GM12878 (cell line): Measurements from ENCODE around the gene PCBD2. TPM values are rescaled to one million over a fixed set of nuclear protein-coding genes. Genes with fewer than 3 reads are reported as not detected.

Experiments used
- ATAC-seq: fragments of 200-7000 bp; cut with Tn5 transposase; 3 replicates; pipeline ENCODE4 v1.9.1; 2020; ENCODE audit warnings: mild to moderate bottlenecking, moderate library complexity
- BruUV-seq: library from RNA; stranded (reverse); fragments of 400-500 nt; replicated peaks from 2 replicates; lab custom pipeline; 2021; lab: Mats Ljungman, UMichigan
- CTCF ChIA-PET: fragments of 300-600 bp; sonication (Branson Sonifier 250); formaldehyde crosslinking; extraction: SDS; loops from one replicate; lab custom pipeline; 2021; ENCODE audit warnings: inconsistent platforms; lab: Yijun Ruan, JAX
- POLR2A ChIA-PET: fragments of 350-600 bp; formaldehyde crosslinking; extraction: SDS; loops from one replicate; lab custom pipeline; 2021; ENCODE audit warnings: inconsistent platforms; lab: Charles Lee
- RAD21 ChIA-PET: fragments of 300-600 bp; sonication (Branson Sonifier 250); formaldehyde crosslinking; loops from one replicate; lab custom pipeline; 2023; ENCODE audit warnings: antibody characterized with exemption; ENCODE audit not compliant: unreplicated experiment; lab: Charles Lee
- SMC1A ChIA-PET: fragments of 300-600 bp; sonication (Branson Sonifier 250); formaldehyde crosslinking; loops from one replicate; lab custom pipeline; 2023; ENCODE audit not compliant: unreplicated experiment, uncharacterized antibody; lab: Charles Lee
- DNase-seq: peaks from one replicate; pipeline ENCODE4 v3.0.0-alpha.2; 2011; ENCODE audit warnings: low read depth, low spot score
- FAIRE-seq: peaks from 3 replicates; lab custom pipeline; 2011; peaks lifted over from hg19 to GRCh38; lab: Jason Lieb, UNC
- H2AFZ ChIP-seq: 2 replicates; pipeline ENCODE4 v1.6.0; 2011; ENCODE audit warnings: low read depth, low read length, control low read depth; ENCODE audit not compliant: control insufficient read depth
- H3K27ac ChIP-seq: 2 replicates; pipeline ENCODE4 v1.5.1; 2011; ENCODE audit warnings: control low read depth; ENCODE audit not compliant: control insufficient read depth, insufficient read depth
- H3K27me3 ChIP-seq, 2 experiments: replicated peaks in 1 of 2; 2 replicates each; pipeline versions ENCODE4 v1.6.0 to v1.6.1; 2011; ENCODE audit warnings: low read length in 1 of 2; ENCODE audit not compliant: control insufficient read depth in 2 of 2, insufficient read depth in 2 of 2
- H3K36me3 ChIP-seq, 2 experiments: 2 replicates each; pipeline ENCODE4 v1.5.1; 2011; ENCODE audit warnings: low read length in 1 of 2; ENCODE audit not compliant: control insufficient read depth in 2 of 2, insufficient read depth in 2 of 2
- H3K4me1 ChIP-seq: 2 replicates; pipeline ENCODE4 v1.6.1; 2011; ENCODE audit warnings: mild to moderate bottlenecking, low read length, moderate library complexity, mixed read lengths; ENCODE audit not compliant: control insufficient read depth, insufficient read depth
- H3K4me2 ChIP-seq: 2 replicates; pipeline ENCODE4 v1.6.0; 2011; ENCODE audit warnings: control low read depth; ENCODE audit not compliant: control insufficient read depth, insufficient read depth
- H3K4me3 ChIP-seq: fragments of 200-600 bp; sonication (generic); 2 replicates; pipeline ENCODE4 v1.5.1; 2016
- H3K79me2 ChIP-seq: 2 replicates; pipeline ENCODE4 v1.6.0; 2011; ENCODE audit warnings: low read length; ENCODE audit not compliant: control insufficient read depth, insufficient read depth
- H3K9ac ChIP-seq: 2 replicates; pipeline ENCODE4 v1.8.0; 2011; ENCODE audit warnings: low read length, control low read depth, mixed read lengths; ENCODE audit not compliant: control insufficient read depth, insufficient read depth
- H3K9me3 ChIP-seq: replicated peaks from 3 replicates; pipeline ENCODE4 v1.5.1; 2011; ENCODE audit warnings: mild to moderate bottlenecking, low read length; ENCODE audit not compliant: control insufficient read depth, insufficient read depth
- H4K20me1 ChIP-seq: 2 replicates; pipeline ENCODE4 v1.6.0; 2011; ENCODE audit not compliant: control insufficient read depth, insufficient read depth
- ESRRA ChIP-seq: IDR thresholded peaks from 2 replicates; pipeline ENCODE4 v1.6.1; 2012; ENCODE audit warnings: mild to moderate bottlenecking, low read length, improper control_type of control experiment
- FOS ChIP-seq: IDR thresholded peaks from 3 replicates; pipeline ENCODE4 v1.6.1; 2011; ENCODE audit warnings: borderline replicate concordance; ENCODE audit not compliant: insufficient read length; ENCODE audit errors: extremely low read depth
- FOXK2 ChIP-seq: fragments of 450-650 bp; IDR thresholded peaks from 2 replicates; pipeline ENCODE4 v1.6.1; 2017; ENCODE audit warnings: mild to moderate bottlenecking, moderate library complexity
- IRF4 ChIP-seq: IDR thresholded peaks from 2 replicates; pipeline ENCODE4 v1.6.1; 2011; ENCODE audit warnings: low read depth, low read length
- KLF5 ChIP-seq: fragments of 450-650 bp; IDR thresholded peaks from 2 replicates; pipeline ENCODE4 v1.6.1; 2014; ENCODE audit warnings: mild to moderate bottlenecking; ENCODE audit not compliant: partially characterized antibody
- NFYA ChIP-seq: IDR thresholded peaks from 2 replicates; pipeline ENCODE4 v1.6.1; 2011; ENCODE audit warnings: low read depth, mild to moderate bottlenecking, low read length, improper control_type of control experiment, borderline replicate concordance
- NR2C2 ChIP-seq: IDR thresholded peaks from 2 replicates; pipeline ENCODE4 v1.6.1; 2011; ENCODE audit warnings: borderline replicate concordance, low read depth; ENCODE audit not compliant: control insufficient read depth, insufficient read length
- NR2F1 ChIP-seq: fragments of 450-650 bp; conservative IDR thresholded peaks from 2 replicates; pipeline ENCODE4 v1.6.1; 2017; ENCODE audit warnings: mild to moderate bottlenecking
- PAX5 ChIP-seq: IDR thresholded peaks from 2 replicates; pipeline ENCODE4 v1.6.1; 2011; ENCODE audit warnings: low read depth, low read length, borderline replicate concordance
- POLR2AphosphoS5 ChIP-seq: IDR thresholded peaks from 2 replicates; pipeline ENCODE4 v1.6.1; 2011; ENCODE audit warnings: mild to moderate bottlenecking, low read length, inconsistent platforms
- RB1 ChIP-seq: fragments of 450-650 bp; formaldehyde crosslinking; IDR thresholded peaks from 2 replicates; pipeline ENCODE4 v1.6.1; 2017; ENCODE audit warnings: mild to moderate bottlenecking, borderline replicate concordance
- RFX5 ChIP-seq: IDR thresholded peaks from 2 replicates; pipeline ENCODE4 v1.6.1; 2011; ENCODE audit warnings: low read depth, low read length, improper control_type of control experiment
- SIN3A ChIP-seq: IDR thresholded peaks from 2 replicates; pipeline ENCODE4 v1.6.1; 2012; ENCODE audit warnings: low read depth, low read length, improper control_type of control experiment
- TBL1XR1 ChIP-seq: IDR thresholded peaks from 2 replicates; pipeline ENCODE4 v1.6.1; 2012; ENCODE audit warnings: low read depth, low read length, improper control_type of control experiment
- TCF12 ChIP-seq: IDR thresholded peaks from 2 replicates; pipeline ENCODE4 v1.6.1; 2011; ENCODE audit warnings: low read depth, mild to moderate bottlenecking, low read length
- ZBED1 ChIP-seq: IDR thresholded peaks from 2 replicates; pipeline ENCODE4 v1.6.1; 2016; ENCODE audit warnings: borderline replicate concordance
- WGBS: methylation state at CpG from one replicate; pipeline ENCODE4 v1.1.6; 2016; ENCODE audit warnings: low lambda C conversion rate; ENCODE audit not compliant: insufficient replicate concordance, insufficient coverage; ENCODE audit errors: missing lambda C conversion rate; 5-methylcytosine and 5-hydroxymethylcytosine counted together
- in situ Hi-C: fragments of 300-500 bp; cut with MboI; formaldehyde crosslinking; loops from 9 replicates; pipeline ENCODE4 v1.14.3; 2018; ENCODE audit warnings: mixed read lengths
- intact Hi-C: fragments of 100-400 bp; cut with micrococcal nuclease; formaldehyde crosslinking; loops from one replicate; pipeline ENCODE4 v1.14.2; 2022; ENCODE audit not compliant: unreplicated experiment
- polyA plus RNA-seq, 11 experiments: library from polyadenylated mRNA; depleted of rRNA in 4 of 11; unstranded in 6 of 11; stranded (reverse) in 5 of 11; fragments of >200 nt; fragmentation: Nextera tagmentation in 4 of 11; fragmentation: Illumina TruSeq in 1 of 11; extraction: Ambion mirVana in 4 of 11; extraction: Trizol in 1 of 11; gene quantifications; 1 replicate in 1 of 11; 2 replicates in 10 of 11; pipeline versions ENCODE4 v1.2.1 to v1.2.3, GENCODE V29; 2011 to 2016; ENCODE audit warnings: inconsistent platforms in 2 of 11, missing spikeins in 2 of 11, low read depth in 1 of 11
- total RNA-seq, 4 experiments: library from RNA; depleted of rRNA in 3 of 4; stranded (reverse); fragments of >200 nt in 3 of 4; fragmentation: Illumina TruSeq in 1 of 4; extraction: Trizol in 1 of 4; gene quantifications; 2 replicates each; pipeline versions ENCODE4 v1.2.1 to v1.2.3, GENCODE V29; 2013 to 2021
- TF ChIP-seq, protein P1 (sequence below): IDR thresholded peaks from 2 replicates; pipeline ENCODE4 v1.6.1; 2011; ENCODE audit warnings: borderline replicate concordance, low read depth, mild to moderate bottlenecking, moderate library complexity, low read length; ENCODE audit not compliant: insufficient read depth, poor library complexity, severe bottlenecking
- TF ChIP-seq, protein P2 (sequence below): fragments of 450-650 bp; IDR thresholded peaks from 2 replicates; pipeline ENCODE4 v1.6.1; 2017; ENCODE audit warnings: mild to moderate bottlenecking, low read depth, inconsistent platforms; ENCODE audit not compliant: poor library complexity, severe bottlenecking
- TF ChIP-seq, protein P3 (sequence below): IDR thresholded peaks from 2 replicates; pipeline ENCODE4 v1.6.1; 2012; ENCODE audit warnings: low read depth, low read length, improper control_type of control experiment

Gene PCBD2
- total and polyA plus RNA-seq, 10 of the 15 experiments (the other 5 are each of a cell fraction or from before 2014, with no cell fraction given) = 5.4 to 13.6 (median 6.7) TPM

DNA sequence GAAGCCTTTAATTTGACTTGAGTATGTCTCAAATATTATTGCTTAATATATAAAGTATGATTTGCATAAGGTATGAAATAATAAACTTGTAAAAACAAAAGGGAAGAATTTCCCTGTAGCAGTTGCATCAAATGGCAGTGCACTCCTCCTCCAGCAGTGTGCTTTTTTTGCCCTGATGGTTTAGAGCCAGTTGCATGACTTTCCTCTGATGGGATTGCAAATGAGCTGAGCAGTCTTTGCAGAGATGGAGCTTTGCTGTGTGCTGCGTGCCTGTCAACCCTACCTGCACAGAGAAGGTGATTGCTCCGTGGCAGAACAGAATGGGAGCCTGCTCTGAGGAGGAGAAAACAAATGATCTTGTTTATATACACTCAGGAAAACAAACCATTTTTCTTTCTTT lies 40.1 kb downstream of the PCBD2 start:
- no peak overlapping the region for H3K4me3 ChIP-seq
- no peaks in the 10 kb centered on the region for H3K4me1 ChIP-seq
- in situ Hi-C loops (no loop called here), intact Hi-C loops (no loop called here)
- POLR2A ChIA-PET = interaction anchor here (0.6 kb wide), 1 partner anchor 641 kb away, joined by 6 read pairs; no protein-coding TSS in a partner anchor
- no peak overlapping the region for H3K9ac ChIP-seq
- H2AFZ ChIP-seq = no peak overlapping the region
- H3K9me3 ChIP-seq = no peaks in the 10 kb centered on the region
- H3K27me3 ChIP-seq = no peaks in the 10 kb centered on the region
- no peak overlapping the region for H3K4me2 ChIP-seq
- TF ChIP-seq, protein P1, sequence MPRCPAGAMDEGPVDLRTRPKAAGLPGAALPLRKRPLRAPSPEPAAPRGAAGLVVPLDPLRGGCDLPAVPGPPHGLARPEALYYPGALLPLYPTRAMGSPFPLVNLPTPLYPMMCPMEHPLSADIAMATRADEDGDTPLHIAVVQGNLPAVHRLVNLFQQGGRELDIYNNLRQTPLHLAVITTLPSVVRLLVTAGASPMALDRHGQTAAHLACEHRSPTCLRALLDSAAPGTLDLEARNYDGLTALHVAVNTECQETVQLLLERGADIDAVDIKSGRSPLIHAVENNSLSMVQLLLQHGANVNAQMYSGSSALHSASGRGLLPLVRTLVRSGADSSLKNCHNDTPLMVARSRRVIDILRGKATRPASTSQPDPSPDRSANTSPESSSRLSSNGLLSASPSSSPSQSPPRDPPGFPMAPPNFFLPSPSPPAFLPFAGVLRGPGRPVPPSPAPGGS = no peak
- TF ChIP-seq KLF5 (no peak), FOXK2 (no peak), SIN3A (no peak), PAX5 (no peak), ZBED1 (no peak), NFYA (no peak), NR2C2 (no peak), POLR2AphosphoS5 (no peak), RB1 (no peak), ESRRA (no peak), NR2F1 (no peak), RFX5 (no peak), TCF12 (no peak), TBL1XR1 (no peak), IRF4 (no peak), FOS (no peak)
- TF ChIP-seq, protein P2, sequence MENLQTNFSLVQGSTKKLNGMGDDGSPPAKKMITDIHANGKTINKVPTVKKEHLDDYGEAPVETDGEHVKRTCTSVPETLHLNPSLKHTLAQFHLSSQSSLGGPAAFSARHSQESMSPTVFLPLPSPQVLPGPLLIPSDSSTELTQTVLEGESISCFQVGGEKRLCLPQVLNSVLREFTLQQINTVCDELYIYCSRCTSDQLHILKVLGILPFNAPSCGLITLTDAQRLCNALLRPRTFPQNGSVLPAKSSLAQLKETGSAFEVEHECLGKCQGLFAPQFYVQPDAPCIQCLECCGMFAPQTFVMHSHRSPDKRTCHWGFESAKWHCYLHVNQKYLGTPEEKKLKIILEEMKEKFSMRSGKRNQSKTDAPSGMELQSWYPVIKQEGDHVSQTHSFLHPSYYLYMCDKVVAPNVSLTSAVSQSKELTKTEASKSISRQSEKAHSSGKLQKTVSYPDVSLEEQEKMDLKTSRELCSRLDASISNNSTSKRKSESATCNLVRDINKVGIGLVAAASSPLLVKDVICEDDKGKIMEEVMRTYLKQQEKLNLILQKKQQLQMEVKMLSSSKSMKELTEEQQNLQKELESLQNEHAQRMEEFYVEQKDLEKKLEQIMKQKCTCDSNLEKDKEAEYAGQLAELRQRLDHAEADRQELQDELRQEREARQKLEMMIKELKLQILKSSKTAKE = no peak
- TF ChIP-seq, protein P3, sequence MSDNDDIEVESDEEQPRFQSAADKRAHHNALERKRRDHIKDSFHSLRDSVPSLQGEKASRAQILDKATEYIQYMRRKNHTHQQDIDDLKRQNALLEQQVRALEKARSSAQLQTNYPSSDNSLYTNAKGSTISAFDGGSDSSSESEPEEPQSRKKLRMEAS = no peak
- H3K36me3 ChIP-seq = no peaks in the 10 kb centered on the region
- RAD21 ChIA-PET = no interaction called here
- DNase-seq = no peak
- H3K27ac ChIP-seq = no peak overlapping the region
- H4K20me1 ChIP-seq = no peaks in the 10 kb centered on the region
- no peak for FAIRE-seq
- 97% methylated on average over 2 of the region's 2 CpGs for WGBS
- CTCF ChIA-PET = no interaction called here
- BruUV-seq = no TSS peak
- ATAC-seq = no peak
- SMC1A ChIA-PET = interaction anchor here (1.3 kb wide), 1 partner anchor 20 kb away, joined by 4 read pairs; no protein-coding TSS in a partner anchor
- H3K79me2 ChIP-seq = no peaks in the 10 kb centered on the region
